Esophagus squamous epithelium (tissue), 5 donors: ENCODE measurements around the gene PLCXD1. TPM values are rescaled to one million over a fixed set of nuclear protein-coding genes. Genes with fewer than 3 reads are reported as not detected.

Source experiments
- DNase-seq: peaks from one replicate; lab custom pipeline; 2025; lab: John Stamatoyannopoulos, UW
- H3K27ac ChIP-seq, 4 donors: fragments of 200-600 bp; sonication (generic); one replicate each; pipeline ENCODE4 v1.5.1; 2016 to 2019; ENCODE audit warnings: mild to moderate bottlenecking in 1 of 4
- H3K27me3 ChIP-seq, 4 donors: fragments of 200-600 bp; sonication (generic); 1 replicate in 3 of 4; 2 replicates in 1 of 4; pipeline versions ENCODE4 v1.5.1 to v1.6.0; 2017 to 2021; ENCODE audit warnings: antibody characterized with exemption in 1 of 4
- H3K36me3 ChIP-seq, 3 donors: fragments of 200-600 bp; sonication (generic); one replicate each; pipeline ENCODE4 v1.5.1; 2016 to 2019
- H3K4me1 ChIP-seq, 3 donors: fragments of 200-600 bp; sonication (generic); one replicate each; pipeline ENCODE4 v1.5.1; 2017 to 2019
- H3K4me3 ChIP-seq, 4 donors: fragments of 200-600 bp; sonication (generic); 1 replicate in 3 of 4; 2 replicates in 1 of 4; pipeline ENCODE4 v1.5.1; 2016 to 2019; ENCODE audit warnings: mild to moderate bottlenecking in 2 of 4, moderate library complexity in 1 of 4
- H3K9me3 ChIP-seq, 3 donors: fragments of 200-600 bp; sonication (generic); one replicate each; pipeline ENCODE4 v1.5.1; 2016 to 2019
- CTCF ChIP-seq, 6 experiments: fragments of 450-650 bp in 4 of 6; fragments of 200-600 bp in 2 of 6; sonication (generic) in 2 of 6; IDR thresholded peaks; one replicate each; pipeline ENCODE4 v1.5.1; 2016 to 2019; ENCODE audit warnings: antibody characterized with exemption in 6 of 6, mild to moderate bottlenecking in 4 of 6, moderate library complexity in 4 of 6
- POLR2A ChIP-seq, 4 donors: fragments of 450-650 bp; IDR thresholded peaks; one replicate each; pipeline ENCODE4 v1.6.1; 2017; ENCODE audit warnings: antibody characterized with exemption in 4 of 4, mild to moderate bottlenecking in 4 of 4, moderate library complexity in 3 of 4
- WGBS, 2 donors: methylation state at CpG; one replicate each; pipeline ENCODE4 v1.1.5; 2018; 5-methylcytosine and 5-hydroxymethylcytosine counted together
- intact Hi-C: fragments of 100-400 bp; cut with DNase I; formaldehyde crosslinking; loops from one replicate; pipeline ENCODE4 v1.15.0; 2022
- total RNA-seq, 4 donors: library from RNA; depleted of rRNA; stranded (reverse); fragments of >200 nt; gene quantifications; one replicate each; pipeline ENCODE4 v1.1.0, GENCODE V29; 2016
- donor health status: DM: yes; HTN: yes; CAD: no.

The PLCXD1 gene
- total RNA-seq, 4 donors from 2014 or later = 5.7 to 27.1 (median 18.3) TPM

DNA sequence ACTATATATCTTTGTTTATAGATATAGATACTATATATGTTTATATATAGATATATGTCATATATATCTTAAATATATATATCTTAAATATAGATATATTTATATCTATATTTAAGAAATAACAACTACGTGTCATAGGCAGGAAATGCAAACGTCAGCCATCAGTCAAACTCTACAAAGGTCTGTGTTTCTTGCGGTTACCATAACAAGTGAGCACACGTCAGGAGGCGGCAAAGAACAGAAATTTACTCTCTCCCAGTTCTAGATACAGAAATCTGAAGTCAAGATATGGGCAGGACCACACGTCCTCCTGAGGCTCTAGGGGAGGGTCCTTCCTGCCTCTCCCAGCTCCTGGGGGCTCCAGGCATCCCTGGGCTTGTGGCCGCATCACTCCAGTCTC lies 6.5 kb downstream of the PLCXD1 start:
- intact Hi-C loops = no loop called here
- Histone ChIP-seq H3K36me3 (peaks cover 6 to 80% (median 18%) of the 10 kb centered on the region in 3 donors), H3K27me3 (no peaks in the 10 kb centered on the region), H3K4me3 (no peak overlapping the region), H3K9me3 (no peaks in the 10 kb centered on the region), H3K4me1 (peaks cover 0 to 12% (median 4%) of the 10 kb centered on the region in 3 donors), H3K27ac (no peak overlapping the region)
- TF ChIP-seq POLR2A (IDR thresholded peaks at IDR 0.05) (no peak), CTCF (IDR thresholded peaks at IDR 0.05) (no peak)
- 60 to 68% methylated on average over 7 of the region's 7 CpGs for WGBS, 2 donors
- DNase-seq = no peak

GRCh38 chrX:288561-288991 lies 7.4 kb downstream of the PLCXD1 start:
- Histone ChIP-seq H3K4me1 (peaks cover 0 to 5% (median 1%) of the 10 kb centered on the region in 3 donors), H3K36me3 (peaks cover 6 to 89% (median 27%) of the 10 kb centered on the region in 3 donors), H3K27ac (no peak overlapping the region), H3K9me3 (no peaks in the 10 kb centered on the region), H3K27me3 (no peaks in the 10 kb centered on the region), H3K4me3 (no peak overlapping the region)
- intact Hi-C loops = no loop called here
- TF ChIP-seq CTCF (IDR thresholded peaks at IDR 0.05) (no peak), POLR2A (IDR thresholded peaks at IDR 0.05) (no peak)
- DNase-seq = no peak
- WGBS, 2 donors = 90 to 100% methylated on average over 4 to 23 of the region's 25 CpGs

GRCh38 chrX:290476-291166 lies 9.4 kb downstream of the PLCXD1 start:
- H3K36me3 ChIP-seq = peaks cover 6 to 94% (median 31%) of the 10 kb centered on the region in 3 donors
- 89 to 90% methylated on average over 15 to 27 of the region's 42 CpGs for WGBS, 2 donors
- H3K4me1 ChIP-seq = no peaks in the 10 kb centered on the region
- intact Hi-C loops = no loop called here
- no peaks in the 10 kb centered on the region for H3K27me3 ChIP-seq
- H3K4me3 ChIP-seq = no peak overlapping the region
- H3K9me3 ChIP-seq = no peaks in the 10 kb centered on the region
- no peak overlapping the region for H3K27ac ChIP-seq
- DNase-seq = no peak
- TF ChIP-seq POLR2A (IDR thresholded peaks at IDR 0.05) (no peak), CTCF (IDR thresholded peaks at IDR 0.05) (no peak)

GRCh38 chrX:291411-291901 lies 10.3 kb downstream of the PLCXD1 start:
- H3K36me3 ChIP-seq = peaks cover 6 to 94% (median 31%) of the 10 kb centered on the region in 3 donors
- no peak for TF ChIP-seq POLR2A (IDR thresholded peaks at IDR 0.05)
- TF ChIP-seq CTCF (IDR thresholded peaks at IDR 0.05) = no peak
- DNase-seq = no peak

More at GRCh38 chrX:291411-291901, 10.3 kb downstream of the PLCXD1 start:
- Histone ChIP-seq H3K27ac (no peak overlapping the region), H3K27me3 (no peaks in the 10 kb centered on the region), H3K4me1 (no peaks in the 10 kb centered on the region), H3K4me3 (no peak overlapping the region), H3K9me3 (no peaks in the 10 kb centered on the region)
- WGBS, 2 donors = 95% methylated on average over 23 of the region's 29 CpGs; no CpG with 5 or more reads in 1 of the 2 donors
- intact Hi-C loops = no loop called here
